ENCODE data around the gene TMC1.
"Not testable (repeated sequence)": the region's sequence is repeated elsewhere in the genome, so short reads cannot be mapped to it uniquely, and the experiment has no call there.

Gene TMC1

GRCh38 chr9:72800328-72800994 lies 279.1 kb downstream of the TMC1 start:
- TF ChIP-seq CTCF (IDR thresholded peaks at IDR 0.05; ENCODE audit: insufficient read depth, low read depth, low read length, missing control alignments), result no peak
- no peak for DNase-seq (ENCODE audit: low read depth)
- H3K4me3 ChIP-seq (ENCODE audit: low read length), result no peak overlapping the region

- no peak for DNase-seq (ENCODE audit: low read depth)
- TF ChIP-seq CTCF (IDR thresholded peaks at IDR 0.05; ENCODE audit: insufficient read depth, low read depth, low read length, missing control alignments), result no peak
- no peak overlapping the region for H3K4me3 ChIP-seq (ENCODE audit: low read length)
Measured at GRCh38 chr9:72805238-72805637, 283.8 kb downstream of the TMC1 start.

- not testable (repeated sequence) for DNase-seq (ENCODE audit: low read depth); H3K4me3 ChIP-seq (ENCODE audit: low read length)
Measured at GRCh38 chr9:72806313-72806809, 285.0 kb downstream of the TMC1 start.

GRCh38 chr9:72807765-72808445 lies 286.5 kb downstream of the TMC1 start:
- no peak overlapping the region for H3K4me3 ChIP-seq (ENCODE audit: low read length)
- peak; percentile 42 for TF ChIP-seq CTCF (IDR thresholded peaks at IDR 0.05; ENCODE audit: insufficient read depth, low read depth, low read length, missing control alignments)
- DNase-seq (ENCODE audit: low read depth), result peak; percentile 22

- H3K4me3 ChIP-seq (ENCODE audit: low read length), result no peak overlapping the region
- DNase-seq (ENCODE audit: low read depth), result peak; percentile 15
- TF ChIP-seq CTCF (IDR thresholded peaks at IDR 0.05; ENCODE audit: insufficient read depth, low read depth, low read length, missing control alignments), result no peak
Measured at GRCh38 chr9:72808446-72808768, 287.0 kb downstream of the TMC1 start.

GRCh38 chr9:72809586-72809985 lies 288.2 kb downstream of the TMC1 start:
- no peak for DNase-seq (ENCODE audit: low read depth)
- H3K4me3 ChIP-seq (ENCODE audit: low read length), result no peak overlapping the region
- no peak for TF ChIP-seq CTCF (IDR thresholded peaks at IDR 0.05; ENCODE audit: insufficient read depth, low read depth, low read length, missing control alignments)

GRCh38 chr9:72812559-72813111 lies 291.2 kb downstream of the TMC1 start:
- no peak overlapping the region for H3K4me3 ChIP-seq (ENCODE audit: low read length)
- DNase-seq (ENCODE audit: low read depth), result no peak
- TF ChIP-seq CTCF (IDR thresholded peaks at IDR 0.05; ENCODE audit: insufficient read depth, low read depth, low read length, missing control alignments), result no peak

All from epithelial cell of esophagus (primary cell).